H1 (cell line): Measurements from ENCODE around the gene CES3. TPM values are rescaled to one million over a fixed set of nuclear protein-coding genes. Genes with fewer than 3 reads are reported as not detected.

Experiments used
- CTCF ChIA-PET: fragments of 300-600 bp; sonication (Branson Sonifier 250); formaldehyde crosslinking; loops from one replicate; lab custom pipeline; 2021; ENCODE audit not compliant: partially characterized antibody; lab: Charles Lee
- POLR2A ChIA-PET: fragments of 300-600 bp; sonication (Branson Sonifier 250); formaldehyde crosslinking; loops from one replicate; lab custom pipeline; 2021; ENCODE audit warnings: inconsistent platforms; ENCODE audit not compliant: partially characterized antibody; lab: Charles Lee
- DNase-seq, 2 experiments: peaks; one replicate each; pipeline versions ENCODE4 v3.0.0 to v3.0.0-alpha.2; 2010 to 2022; ENCODE audit warnings: low spot score in 2 of 2, low read depth in 1 of 2, mixed read lengths in 1 of 2
- FAIRE-seq: peaks from 2 replicates; lab custom pipeline; 2011; peaks lifted over from hg19 to GRCh38; lab: Jason Lieb, UNC
- H2AFZ ChIP-seq: 2 replicates; pipeline ENCODE4 v1.8.1; 2012; ENCODE audit warnings: low read length, inconsistent platforms
- H2AK5ac ChIP-seq: 2 replicates; pipeline ENCODE4 v1.6.1; 2013; ENCODE audit warnings: low read depth, low read length
- H2BK120ac ChIP-seq: replicated peaks from 2 replicates; pipeline ENCODE3; 2013; ENCODE audit warnings: low read depth, low read length, inconsistent platforms
- H2BK12ac ChIP-seq: 2 replicates; pipeline ENCODE4 v1.6.1; 2013; ENCODE audit warnings: low read depth, low read length
- H2BK15ac ChIP-seq: 2 replicates; pipeline ENCODE4 v1.6.1; 2013; ENCODE audit warnings: low read length
- H2BK20ac ChIP-seq: 2 replicates; pipeline ENCODE4 v1.6.1; 2013; ENCODE audit warnings: low read length
- H2BK5ac ChIP-seq: 2 replicates; pipeline ENCODE4 v1.6.1; 2013; ENCODE audit warnings: low read depth, low read length
- H3K14ac ChIP-seq: 2 replicates; pipeline ENCODE4 v1.6.1; 2013; ENCODE audit warnings: inconsistent platforms; ENCODE audit not compliant: insufficient read length
- H3K18ac ChIP-seq: 2 replicates; pipeline ENCODE4 v1.6.1; 2013; ENCODE audit warnings: low read length; ENCODE audit errors: extremely low read depth
- H3K23ac ChIP-seq: 2 replicates; pipeline ENCODE4 v1.6.1; 2013; ENCODE audit warnings: inconsistent platforms; ENCODE audit not compliant: insufficient read length
- H3K23me2 ChIP-seq: 2 replicates; pipeline ENCODE4 v1.6.1; 2013; ENCODE audit warnings: low read depth, low read length
- H3K27ac ChIP-seq: 2 replicates; pipeline ENCODE4 v1.6.1; 2011; ENCODE audit warnings: low read depth, low read length, inconsistent platforms
- H3K27me3 ChIP-seq, 4 experiments: replicated peaks in 1 of 4; 1 replicate in 1 of 4; 2 replicates in 3 of 4; pipeline versions ENCODE4 v1.6.1 to v1.8.1; 2011 to 2013; ENCODE audit warnings: low read length in 3 of 4, mild to moderate bottlenecking in 3 of 4, inconsistent platforms in 2 of 4, mixed read lengths in 2 of 4, moderate library complexity in 1 of 4; ENCODE audit not compliant: control insufficient read depth in 3 of 4, insufficient read depth in 3 of 4; ENCODE audit errors: extremely low read depth in 1 of 4
- H3K36me3 ChIP-seq, 4 experiments: 2 replicates each; pipeline versions ENCODE4 v1.6.1 to v1.8.1; 2011 to 2013; ENCODE audit warnings: mild to moderate bottlenecking in 4 of 4, low read length in 3 of 4, moderate library complexity in 2 of 4, control low read depth in 1 of 4, inconsistent platforms in 1 of 4; ENCODE audit not compliant: insufficient read depth in 4 of 4, control insufficient read depth in 2 of 4
- H3K4ac ChIP-seq: replicated peaks from 2 replicates; pipeline ENCODE3; 2013; ENCODE audit warnings: low read length, low read depth, mixed read lengths, inconsistent platforms; ENCODE audit not compliant: insufficient read length
- H3K4me1 ChIP-seq, 4 experiments: replicated peaks in 1 of 4; 1 replicate in 1 of 4; 2 replicates in 3 of 4; pipeline versions ENCODE4 v1.6.1 to v1.8.1; 2011 to 2013; ENCODE audit warnings: low read length in 3 of 4, inconsistent platforms in 2 of 4, mixed read lengths in 1 of 4; ENCODE audit not compliant: insufficient read depth in 4 of 4, control insufficient read depth in 3 of 4
- H3K4me2 ChIP-seq, 2 experiments: 2 replicates each; pipeline versions ENCODE4 v1.6.1 to v1.8.1; 2011 to 2013; ENCODE audit warnings: low read depth in 2 of 2, low read length in 2 of 2, control low read depth in 1 of 2, inconsistent platforms in 1 of 2, mild to moderate bottlenecking in 1 of 2; ENCODE audit not compliant: insufficient read depth in 1 of 2
- H3K4me3 ChIP-seq, 4 experiments: fragments of 200-600, 300-600 bp in 1 of 4; sonication (generic), shearing (Covaris generic), sonication (Bioruptor Twin) in 1 of 4; 2 replicates each; pipeline versions ENCODE4 v1.5.1 to v1.8.1; 2011 to 2016; ENCODE audit warnings: low read length in 4 of 4, low read depth in 3 of 4, control low read depth in 2 of 4, inconsistent platforms in 2 of 4, mild to moderate bottlenecking in 2 of 4, mixed read lengths in 1 of 4, moderate library complexity in 1 of 4; ENCODE audit not compliant: insufficient read depth in 2 of 4; ENCODE audit errors: extremely low read depth in 1 of 4
- H3K56ac ChIP-seq: replicated peaks from 2 replicates; pipeline ENCODE3; 2013; ENCODE audit warnings: low read depth, mild to moderate bottlenecking, mixed read lengths, low read length, inconsistent platforms; ENCODE audit not compliant: insufficient read length
- H3K79me1 ChIP-seq: 2 replicates; pipeline ENCODE4 v1.6.1; 2013; ENCODE audit warnings: low read depth, low read length, control low read depth
- H3K79me2 ChIP-seq, 2 experiments: 2 replicates each; pipeline versions ENCODE4 v1.6.1 to v1.8.1; 2012 to 2013; ENCODE audit warnings: low read length in 2 of 2, mild to moderate bottlenecking in 2 of 2, inconsistent platforms in 1 of 2; ENCODE audit not compliant: insufficient read depth in 2 of 2, control insufficient read depth in 1 of 2
- H3K9ac ChIP-seq, 4 experiments: replicated peaks in 1 of 4; 1 replicate in 1 of 4; 2 replicates in 3 of 4; pipeline versions ENCODE4 v1.6.1 to v1.8.1; 2011 to 2013; ENCODE audit warnings: low read depth in 3 of 4, low read length in 3 of 4, control low read depth in 2 of 4, mild to moderate bottlenecking in 2 of 4, moderate library complexity in 2 of 4, inconsistent platforms in 1 of 4; ENCODE audit errors: extremely low read depth in 1 of 4
- H3K9me3 ChIP-seq, 2 experiments: 2 replicates each; pipeline versions ENCODE4 v1.6.1 to v1.8.1; 2012 to 2013; ENCODE audit warnings: mild to moderate bottlenecking in 2 of 2, moderate library complexity in 2 of 2, control low read depth in 1 of 2, inconsistent platforms in 1 of 2, low read depth in 1 of 2, low read length in 1 of 2, mixed read lengths in 1 of 2; ENCODE audit not compliant: insufficient read depth in 2 of 2
- H4K20me1 ChIP-seq, 2 experiments: replicated peaks in 1 of 2; 2 replicates each; pipeline versions ENCODE3 to v1.8.1; 2011 to 2013; ENCODE audit warnings: inconsistent platforms in 2 of 2, low read length in 2 of 2, mild to moderate bottlenecking in 1 of 2; ENCODE audit not compliant: insufficient read depth in 2 of 2, control insufficient read depth in 1 of 2
- H4K5ac ChIP-seq: 2 replicates; pipeline ENCODE4 v1.6.1; 2013; ENCODE audit warnings: low read length, low read depth, mixed read lengths, inconsistent platforms; ENCODE audit not compliant: insufficient read length
- H4K8ac ChIP-seq: 2 replicates; pipeline ENCODE4 v1.8.0; 2013; ENCODE audit warnings: mild to moderate bottlenecking, moderate library complexity, low read length, inconsistent platforms; ENCODE audit not compliant: insufficient read depth; ENCODE audit errors: extremely low read depth
- H4K91ac ChIP-seq: replicated peaks from 2 replicates; pipeline ENCODE3; 2013; ENCODE audit warnings: low read length, mixed read lengths, inconsistent platforms; ENCODE audit not compliant: insufficient read length
- CBX5 ChIP-seq: fragments of 300-800, 300-1000 bp; sonication (generic); IDR thresholded peaks from 2 replicates; pipeline ENCODE4 v1.7.1; 2016; ENCODE audit warnings: antibody characterized with exemption, low read length, low read depth
- RBBP5 ChIP-seq: IDR thresholded peaks from 2 replicates; pipeline ENCODE4 v1.7.1; 2012; ENCODE audit warnings: low read depth, mild to moderate bottlenecking, inconsistent platforms, low read length, moderate library complexity, borderline replicate concordance
- SUZ12 ChIP-seq: fragments of 200-600 bp; sonication (generic); IDR thresholded peaks from 2 replicates; pipeline ENCODE4 v1.6.1; 2012; ENCODE audit warnings: mild to moderate bottlenecking, inconsistent platforms, low read length, moderate library complexity, mixed read lengths
- WGBS, 2 experiments: shearing (Covaris generic) in 1 of 2; methylation state at CpG; one replicate each; pipeline versions ENCODE4 v1.1.6 to v1.1.7; 2013 to 2015; ENCODE audit warnings: low lambda C conversion rate in 2 of 2, mixed read lengths in 2 of 2, inconsistent platforms in 1 of 2, low coverage in 1 of 2, missing lambda C conversion rate in 1 of 2; ENCODE audit not compliant: insufficient replicate concordance in 2 of 2, insufficient coverage in 1 of 2, insufficient read length in 1 of 2; ENCODE audit errors: extremely low coverage in 1 of 2, missing lambda C conversion rate in 1 of 2; 5-methylcytosine and 5-hydroxymethylcytosine counted together
- polyA plus RNA-seq, 7 experiments: library from polyadenylated mRNA; depleted of rRNA in 3 of 7; stranded (reverse) in 5 of 7; unstranded in 2 of 7; fragments of >200 nt in 5 of 7; fragments of 200-250 nt in 2 of 7; gene quantifications; 1 replicate in 5 of 7; 2 replicates in 1 of 7; 4 replicates in 1 of 7; pipeline versions ENCODE4 v1.2.1 to v1.2.3, GENCODE V29; 2011 to 2013; ENCODE audit warnings: missing spikeins in 2 of 7, mixed read lengths in 2 of 7
- total RNA-seq: library from RNA; stranded (reverse); fragmentation: NEBNext Ultra II Directional; extraction: Animal tissue kit (Norgen Biotek cat#: 25700); gene quantifications from 2 replicates; pipeline ENCODE4 v1.2.1, GENCODE V29; 2021

CES3 gene
- total and polyA plus RNA-seq, 2 of the 8 experiments (the other 6 are each of a cell fraction or from before 2014, with no cell fraction given), result 1.6 to 2.2 TPM

- POLR2A ChIA-PET, result interaction anchor here (0.9 kb wide), 1 partner anchor 209 kb away, joined by 4 read pairs; no protein-coding TSS in a partner anchor
- Histone ChIP-seq H3K36me3 (peaks cover 0 to 5% (median under 1%) of the 10 kb centered on the region in 4 experiments; a peak in 3 of 8 replicates), H3K4me2 (peak overlapping the region; percentile 77 to 83), H3K79me1 (no peaks in the 10 kb centered on the region), H2BK120ac (no peak overlapping the region), H3K18ac (no peak overlapping the region), H3K79me2 (no peaks in the 10 kb centered on the region), H2BK5ac (no peak overlapping the region), H2BK20ac (no peak overlapping the region), H3K4me1 (peaks cover 0 to 5% (median 1%) of the 10 kb centered on the region in 4 experiments; a peak in 2 of 7 replicates), H3K9ac (no peak overlapping the region), H3K56ac (no peak overlapping the region), H2BK15ac (no peak overlapping the region), H3K4me3 (peak overlapping the region; percentile 23 to 53 (median 27); a peak in 7 of 8 replicates), H4K20me1 (peaks cover 0 to 1% of the 10 kb centered on the region in 2 experiments), H4K91ac (no peak overlapping the region), H3K14ac (no peak overlapping the region), H4K8ac (no peak overlapping the region), H3K23me2 (peaks cover 2% of the 10 kb centered on the region; the same call in 1 of the 2 replicates), H3K27ac (no peak overlapping the region), H3K23ac (no peak overlapping the region), H3K27me3 (peaks cover 10 to 34% (median 32%) of the 10 kb centered on the region in 4 experiments), H3K9me3 (no peaks in the 10 kb centered on the region), H2AFZ (peak overlapping the region; percentile 50; the same call in 1 of the 2 replicates), H2BK12ac (no peak overlapping the region), H3K4ac (no peak overlapping the region), H4K5ac (no peak overlapping the region), H2AK5ac (no peak overlapping the region)
- no peak for FAIRE-seq
- CTCF ChIA-PET, result interaction anchor here (0.9 to 3.3 kb wide), 7 partner anchors 10 to 53 kb away, joined by 3 to 14 read pairs (median 4); partner anchors contain the start of gene CIAO2B
- DNase-seq, result no peak
- 36% methylated on average over 44 of the region's 44 CpGs; no CpG with 5 or more reads in 1 of the 2 experiments for WGBS, 2 experiments
- TF ChIP-seq CBX5 (no peak), RBBP5 (no peak), SUZ12 (peak; percentile 84)
These were observed 12.8 kb upstream of the CES3 start for GRCh38 chr16:66948134-66948836.
